Endothelial cell of umbilical vein (primary cell): ENCODE data around the gene AADAT.
"Not testable (repeated sequence)": the region's sequence is repeated elsewhere in the genome, so short reads cannot be mapped to it uniquely, and the experiment has no call there.

ENCODE experiments used
- EZH2 ChIP-seq: IDR thresholded peaks from 2 replicates; pipeline ENCODE4 v1.6.1; 2012; ENCODE audit warnings: borderline replicate concordance, low read depth, mild to moderate bottlenecking, moderate library complexity, low read length, inconsistent platforms; ENCODE audit not compliant: severe bottlenecking
- FOS ChIP-seq: IDR thresholded peaks from 2 replicates; pipeline ENCODE4 v1.6.1; 2011; ENCODE audit warnings: mild to moderate bottlenecking, low read length, moderate library complexity, borderline replicate concordance; ENCODE audit not compliant: insufficient read depth
- GATA2 ChIP-seq: IDR thresholded peaks from 2 replicates; pipeline ENCODE4 v1.7.0; 2011; ENCODE audit warnings: low read depth, mild to moderate bottlenecking, moderate library complexity, mixed read lengths, low read length; ENCODE audit not compliant: insufficient read length, insufficient read depth
- JUN ChIP-seq: IDR thresholded peaks from 2 replicates; pipeline ENCODE4 v1.6.1; 2011; ENCODE audit warnings: borderline replicate concordance, low read depth; ENCODE audit not compliant: insufficient read length, insufficient read depth
- MYC ChIP-seq: IDR thresholded peaks from one replicate; pipeline ENCODE4 v1.6.1; 2011; ENCODE audit warnings: mild to moderate bottlenecking, low read depth, low read length
- POLR2A ChIP-seq: IDR thresholded peaks from 2 replicates; pipeline ENCODE4 v1.6.1; 2012; ENCODE audit warnings: low read depth, mild to moderate bottlenecking, control low read depth, low read length
- POLR2AphosphoS5 ChIP-seq: IDR thresholded peaks from 2 replicates; pipeline ENCODE4 v1.6.1; 2012; ENCODE audit warnings: low read depth, mild to moderate bottlenecking, control low read depth, low read length, moderate library complexity; ENCODE audit not compliant: insufficient read depth
- TF ChIP-seq, protein P1 (sequence below), 2 donors: IDR thresholded peaks; 1 replicate in 1 of 2; 2 replicates in 1 of 2; pipeline ENCODE4 v1.5.1; 2011; ENCODE audit warnings: low read length in 2 of 2, mild to moderate bottlenecking in 2 of 2, moderate library complexity in 2 of 2, control low read depth in 1 of 2, inconsistent platforms in 1 of 2, low read depth in 1 of 2; ENCODE audit not compliant: insufficient read depth in 1 of 2; ENCODE audit errors: extremely low read depth in 1 of 2
- TF ChIP-seq, protein P2 (sequence below): IDR thresholded peaks from 2 replicates; pipeline ENCODE4 v1.6.1; 2011; ENCODE audit not compliant: insufficient read depth, insufficient read length

DNA sequence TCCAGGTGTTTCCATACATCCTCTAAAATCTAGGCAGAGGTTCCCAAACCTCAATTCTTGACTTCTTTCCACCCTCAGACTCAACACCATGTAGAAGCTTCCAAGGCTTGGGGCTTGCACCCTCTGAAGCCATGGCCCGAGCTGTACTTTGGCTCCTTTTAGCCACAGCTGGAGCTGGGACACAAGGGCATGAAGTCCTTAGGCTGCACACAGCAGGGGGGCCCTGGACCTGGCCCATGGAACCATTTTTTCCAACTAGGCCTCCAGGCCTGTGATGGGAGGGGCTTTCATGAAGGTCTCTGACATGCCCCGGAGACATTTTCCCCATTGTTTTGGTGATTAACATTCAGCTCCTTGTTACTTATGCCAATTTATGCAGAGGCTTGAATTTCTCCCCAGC lies 8.4 kb upstream of the AADAT start:
- TF ChIP-seq, protein P1, sequence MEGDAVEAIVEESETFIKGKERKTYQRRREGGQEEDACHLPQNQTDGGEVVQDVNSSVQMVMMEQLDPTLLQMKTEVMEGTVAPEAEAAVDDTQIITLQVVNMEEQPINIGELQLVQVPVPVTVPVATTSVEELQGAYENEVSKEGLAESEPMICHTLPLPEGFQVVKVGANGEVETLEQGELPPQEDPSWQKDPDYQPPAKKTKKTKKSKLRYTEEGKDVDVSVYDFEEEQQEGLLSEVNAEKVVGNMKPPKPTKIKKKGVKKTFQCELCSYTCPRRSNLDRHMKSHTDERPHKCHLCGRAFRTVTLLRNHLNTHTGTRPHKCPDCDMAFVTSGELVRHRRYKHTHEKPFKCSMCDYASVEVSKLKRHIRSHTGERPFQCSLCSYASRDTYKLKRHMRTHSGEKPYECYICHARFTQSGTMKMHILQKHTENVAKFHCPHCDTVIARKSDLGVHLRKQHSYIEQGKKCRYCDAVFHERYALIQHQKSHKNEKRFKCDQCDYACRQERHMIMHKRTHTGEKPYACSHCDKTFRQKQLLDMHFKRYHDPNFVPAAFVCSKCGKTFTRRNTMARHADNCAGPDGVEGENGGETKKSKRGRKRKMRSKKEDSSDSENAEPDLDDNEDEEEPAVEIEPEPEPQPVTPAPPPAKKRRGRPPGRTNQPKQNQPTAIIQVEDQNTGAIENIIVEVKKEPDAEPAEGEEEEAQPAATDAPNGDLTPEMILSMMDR (IDR thresholded peaks at IDR 0.05; ENCODE audit: extremely low read depth in 1 of 2, insufficient read depth in 1 of 2, low read depth in 1 of 2, low read length in 2 of 2), result not testable (repeated sequence)
- not testable (repeated sequence) for TF ChIP-seq POLR2A, JUN, EZH2, POLR2AphosphoS5, MYC, FOS, GATA2
- TF ChIP-seq, protein P2, sequence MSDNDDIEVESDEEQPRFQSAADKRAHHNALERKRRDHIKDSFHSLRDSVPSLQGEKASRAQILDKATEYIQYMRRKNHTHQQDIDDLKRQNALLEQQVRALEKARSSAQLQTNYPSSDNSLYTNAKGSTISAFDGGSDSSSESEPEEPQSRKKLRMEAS, result not testable (repeated sequence)
